ENCODE measurements around the gene PCOLCE2. TPM values are rescaled to one million over a fixed set of nuclear protein-coding genes. Genes with fewer than 3 reads are reported as not detected.
A peak's percentile ranks its signal among the peaks of the same experiment; 100 is the strongest.

Gene PCOLCE2
- total and polyA plus RNA-seq, 2 donors (not counting 3 experiments of a cell fraction or from before 2014, with no cell fraction given), result not detected

DNA sequence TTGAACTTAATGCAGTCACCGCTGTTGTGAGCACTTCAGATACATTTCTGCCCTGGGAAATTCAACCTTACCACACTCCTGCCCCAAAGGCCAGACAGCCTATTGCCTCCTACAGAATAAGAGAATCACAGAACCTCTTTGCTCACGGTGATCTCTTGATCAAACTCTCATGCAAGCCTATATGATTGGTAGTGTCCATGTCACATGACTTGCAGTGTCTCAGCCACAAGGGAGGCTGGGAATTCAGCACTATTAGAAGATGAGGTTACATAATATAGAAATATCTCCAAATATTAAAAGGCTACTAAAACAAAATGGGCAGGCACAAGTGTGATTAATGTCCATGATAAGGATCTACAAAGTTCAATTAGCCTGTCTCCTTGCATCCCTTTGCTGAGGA, 3.8 kb upstream of the PCOLCE2 start:
- Histone ChIP-seq H4K20me1 (replicated peaks; ENCODE audit: control insufficient read depth, extremely low read depth, insufficient read depth, low read length) (no peaks in the 10 kb centered on the region), H3K79me2 (ENCODE audit: control insufficient read depth, insufficient read depth, low read length) (no peaks in the 10 kb centered on the region), H3K4me3 (replicated peaks in 1 of 3; ENCODE audit: insufficient read depth in 1 of 3, low read depth in 1 of 3, low read length in 3 of 3) (no peak overlapping the region), H3K9me1 (replicated peaks; ENCODE audit: control insufficient read depth, extremely low read depth, insufficient read depth, low read length) (no peaks in the 10 kb centered on the region), H3K9ac (replicated peaks; ENCODE audit: extremely low read depth, insufficient read depth, low read length) (no peak overlapping the region), H3K9me3 (replicated peaks; ENCODE audit: control insufficient read depth, insufficient read depth, low read length) (no peaks in the 10 kb centered on the region), H3K4me2 (ENCODE audit: insufficient read depth, low read length) (no peak overlapping the region), H3K27ac (ENCODE audit: insufficient read depth, low read depth, low read length) (no peak overlapping the region), H3K27me3 (ENCODE audit: control insufficient read depth in 2 of 2, insufficient read depth in 2 of 2, low read length in 2 of 2) (peaks cover 17 to 37% of the 10 kb centered on the region in 2 experiments), H3K36me3 (ENCODE audit: control insufficient read depth in 2 of 2, extremely low read depth in 1 of 2, insufficient read depth in 2 of 2, low read length in 2 of 2) (no peaks in the 10 kb centered on the region), H2AFZ (ENCODE audit: low read depth, low read length) (no peak overlapping the region), H3K4me1 (ENCODE audit: control insufficient read depth, extremely low read depth, insufficient read depth, low read length) (peaks cover 8% of the 10 kb centered on the region)
- POLR2A ChIA-PET, result no interaction called here
- DNase-seq (ENCODE audit: low read depth, low spot score) (no peak), FAIRE-seq (no peak)
- peak; percentile 8 for TF ChIP-seq GATA2 (IDR thresholded peaks at IDR 0.05; ENCODE audit: insufficient read depth, insufficient read length, low read depth, low read length)
- TF ChIP-seq, protein P1, sequence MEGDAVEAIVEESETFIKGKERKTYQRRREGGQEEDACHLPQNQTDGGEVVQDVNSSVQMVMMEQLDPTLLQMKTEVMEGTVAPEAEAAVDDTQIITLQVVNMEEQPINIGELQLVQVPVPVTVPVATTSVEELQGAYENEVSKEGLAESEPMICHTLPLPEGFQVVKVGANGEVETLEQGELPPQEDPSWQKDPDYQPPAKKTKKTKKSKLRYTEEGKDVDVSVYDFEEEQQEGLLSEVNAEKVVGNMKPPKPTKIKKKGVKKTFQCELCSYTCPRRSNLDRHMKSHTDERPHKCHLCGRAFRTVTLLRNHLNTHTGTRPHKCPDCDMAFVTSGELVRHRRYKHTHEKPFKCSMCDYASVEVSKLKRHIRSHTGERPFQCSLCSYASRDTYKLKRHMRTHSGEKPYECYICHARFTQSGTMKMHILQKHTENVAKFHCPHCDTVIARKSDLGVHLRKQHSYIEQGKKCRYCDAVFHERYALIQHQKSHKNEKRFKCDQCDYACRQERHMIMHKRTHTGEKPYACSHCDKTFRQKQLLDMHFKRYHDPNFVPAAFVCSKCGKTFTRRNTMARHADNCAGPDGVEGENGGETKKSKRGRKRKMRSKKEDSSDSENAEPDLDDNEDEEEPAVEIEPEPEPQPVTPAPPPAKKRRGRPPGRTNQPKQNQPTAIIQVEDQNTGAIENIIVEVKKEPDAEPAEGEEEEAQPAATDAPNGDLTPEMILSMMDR (IDR thresholded peaks at IDR 0.05; ENCODE audit: extremely low read depth in 1 of 2, insufficient read depth in 1 of 2, low read depth in 1 of 2, low read length in 2 of 2), result no peak
- CTCF ChIA-PET, result no interaction called here
- dilution Hi-C loops (cut with MboI; ENCODE audit: extremely low pct_ligation_motif_present, low sequenced_read_pairs), result no loop called here
- intact Hi-C loops (cut with micrococcal nuclease), result no loop called here
- BruUV-seq (replicated peaks), result no TSS peak

DNA sequence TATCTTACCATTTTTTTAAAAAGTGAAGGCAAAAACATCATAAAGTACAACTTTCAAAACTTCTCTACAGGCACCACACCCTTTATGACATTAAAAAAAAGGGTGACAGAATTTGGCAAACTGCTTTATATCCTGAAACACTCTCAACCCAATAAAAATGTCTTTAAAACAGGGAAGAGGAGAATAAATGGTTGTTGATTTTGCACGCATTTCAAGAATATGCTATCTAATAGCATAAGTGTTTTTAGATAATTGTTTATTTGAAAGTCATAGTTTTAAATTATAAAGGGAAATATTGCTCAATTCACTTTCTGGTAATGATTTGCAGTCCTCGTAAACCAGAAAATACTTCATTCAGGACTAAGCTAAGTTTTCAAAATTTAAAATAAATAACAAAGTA, 1.7 kb upstream of the PCOLCE2 start:
- ChIA-PET POLR2A (no interaction called here), CTCF (no interaction called here)
- Histone ChIP-seq H3K27ac (ENCODE audit: insufficient read depth, low read depth, low read length) (no peak overlapping the region), H2AFZ (ENCODE audit: low read depth, low read length) (no peak overlapping the region), H3K4me3 (replicated peaks in 1 of 3; ENCODE audit: insufficient read depth in 1 of 3, low read depth in 1 of 3, low read length in 3 of 3) (no peak overlapping the region), H3K27me3 (ENCODE audit: control insufficient read depth in 2 of 2, insufficient read depth in 2 of 2, low read length in 2 of 2) (peaks cover 25 to 44% of the 10 kb centered on the region in 2 experiments), H4K20me1 (replicated peaks; ENCODE audit: control insufficient read depth, extremely low read depth, insufficient read depth, low read length) (no peaks in the 10 kb centered on the region), H3K4me2 (ENCODE audit: insufficient read depth, low read length) (no peak overlapping the region), H3K79me2 (ENCODE audit: control insufficient read depth, insufficient read depth, low read length) (no peaks in the 10 kb centered on the region), H3K4me1 (ENCODE audit: control insufficient read depth, extremely low read depth, insufficient read depth, low read length) (peaks cover 8% of the 10 kb centered on the region), H3K9me1 (replicated peaks; ENCODE audit: control insufficient read depth, extremely low read depth, insufficient read depth, low read length) (no peaks in the 10 kb centered on the region), H3K9me3 (replicated peaks; ENCODE audit: control insufficient read depth, insufficient read depth, low read length) (no peaks in the 10 kb centered on the region), H3K9ac (replicated peaks; ENCODE audit: extremely low read depth, insufficient read depth, low read length) (no peak overlapping the region), H3K36me3 (ENCODE audit: control insufficient read depth in 2 of 2, extremely low read depth in 1 of 2, insufficient read depth in 2 of 2, low read length in 2 of 2) (no peaks in the 10 kb centered on the region)
- no peak for DNase-seq (ENCODE audit: low read depth, low spot score)
- TF ChIP-seq MYC (IDR thresholded peaks at IDR 0.05; ENCODE audit: low read depth, low read length) (no peak), EZH2 (IDR thresholded peaks at IDR 0.05; ENCODE audit: borderline replicate concordance, low read depth, low read length, severe bottlenecking) (no peak), GATA2 (IDR thresholded peaks at IDR 0.05; ENCODE audit: insufficient read depth, insufficient read length, low read depth, low read length) (no peak), POLR2AphosphoS5 (IDR thresholded peaks at IDR 0.05; ENCODE audit: insufficient read depth, low read depth, low read length) (no peak), JUN (IDR thresholded peaks at IDR 0.05; ENCODE audit: borderline replicate concordance, insufficient read depth, insufficient read length, low read depth) (no peak), FOS (IDR thresholded peaks at IDR 0.05; ENCODE audit: borderline replicate concordance, insufficient read depth, low read length) (no peak), POLR2A (IDR thresholded peaks at IDR 0.05; ENCODE audit: low read depth, low read length) (no peak)
- TF ChIP-seq, protein P2, sequence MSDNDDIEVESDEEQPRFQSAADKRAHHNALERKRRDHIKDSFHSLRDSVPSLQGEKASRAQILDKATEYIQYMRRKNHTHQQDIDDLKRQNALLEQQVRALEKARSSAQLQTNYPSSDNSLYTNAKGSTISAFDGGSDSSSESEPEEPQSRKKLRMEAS (IDR thresholded peaks at IDR 0.05; ENCODE audit: insufficient read depth, insufficient read length), result no peak
- TF ChIP-seq, protein P1 (IDR thresholded peaks at IDR 0.05; ENCODE audit: extremely low read depth in 1 of 2, insufficient read depth in 1 of 2, low read depth in 1 of 2, low read length in 2 of 2), result no peak
- dilution Hi-C loops (cut with MboI; ENCODE audit: extremely low pct_ligation_motif_present, low sequenced_read_pairs) (no loop called here), intact Hi-C loops (cut with micrococcal nuclease) (no loop called here)
- no TSS peak for BruUV-seq (replicated peaks)
- FAIRE-seq, result no peak

Data from endothelial cell of umbilical vein (primary cell).